Activated CD4-positive, alpha-beta T cell treated with anti-CD3 and anti-CD28 coated beads, Interleukin-2, amount 50 U/mL, for 16 hours (primary cell): ENCODE results near the gene CNTNAP2.

Source experiments
- DNase-seq: peaks from one replicate; pipeline ENCODE4 v3.0.0-alpha.2; 2020

The CNTNAP2 gene

DNA sequence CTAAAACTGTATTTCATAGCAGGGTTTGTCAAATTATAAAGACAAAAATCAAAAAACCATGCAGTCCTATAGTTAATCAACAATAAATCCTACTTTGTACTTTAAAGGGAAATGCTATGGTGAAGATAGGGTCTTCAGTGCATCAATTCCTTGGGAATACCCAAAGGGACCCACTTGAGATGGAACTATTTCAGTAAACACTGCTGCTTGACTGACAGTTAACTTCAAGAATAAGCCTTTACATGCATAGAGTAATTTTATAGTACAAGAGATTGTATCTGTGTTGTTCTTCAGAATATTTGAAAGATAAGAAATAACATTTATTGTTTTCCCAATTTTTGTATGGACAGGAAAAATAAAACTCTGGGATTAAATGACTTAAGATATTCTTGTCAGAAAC lies 1179.6 kb downstream of the CNTNAP2 start:
- no peak for DNase-seq

DNA sequence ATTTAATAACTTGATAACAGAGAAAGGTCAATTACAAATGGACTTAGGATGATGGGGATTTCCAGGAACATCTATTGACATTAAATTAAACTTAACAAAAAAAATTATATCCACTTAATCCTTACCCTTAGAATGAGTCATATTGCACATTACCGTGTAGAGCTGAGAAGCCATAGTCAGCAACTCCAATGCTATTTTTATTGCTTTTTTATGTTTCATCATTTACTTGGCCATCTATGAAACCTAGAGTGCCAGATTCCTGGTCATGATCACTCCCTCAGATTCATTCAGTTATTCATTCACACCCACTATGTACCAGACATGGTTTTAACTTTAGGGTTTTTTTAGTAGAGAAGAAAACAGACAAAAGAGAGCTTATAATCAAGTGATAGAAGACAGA lies 1180.4 kb downstream of the CNTNAP2 start:
- no peak for DNase-seq

DNA sequence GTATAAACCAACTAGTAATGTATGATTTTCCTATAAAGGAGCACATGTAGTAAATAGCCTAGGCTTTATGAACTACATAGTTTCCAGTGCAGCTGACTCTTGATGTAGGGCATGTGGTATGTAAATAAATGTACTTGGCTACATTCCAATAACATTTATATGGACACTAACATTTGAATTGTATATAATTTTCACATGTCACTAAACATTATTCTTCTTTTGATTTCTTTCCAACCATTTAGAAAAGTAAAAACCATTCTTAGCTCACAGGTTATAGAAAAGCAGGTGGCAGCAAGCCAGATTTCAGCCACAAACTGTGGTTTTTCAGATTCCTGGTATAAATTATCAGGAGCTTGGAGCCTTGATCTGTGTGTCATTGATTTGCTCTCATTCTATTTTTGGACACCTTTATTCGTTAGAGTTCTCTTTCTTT lies 1182.0 kb downstream of the CNTNAP2 start:
- no peak for DNase-seq

DNA sequence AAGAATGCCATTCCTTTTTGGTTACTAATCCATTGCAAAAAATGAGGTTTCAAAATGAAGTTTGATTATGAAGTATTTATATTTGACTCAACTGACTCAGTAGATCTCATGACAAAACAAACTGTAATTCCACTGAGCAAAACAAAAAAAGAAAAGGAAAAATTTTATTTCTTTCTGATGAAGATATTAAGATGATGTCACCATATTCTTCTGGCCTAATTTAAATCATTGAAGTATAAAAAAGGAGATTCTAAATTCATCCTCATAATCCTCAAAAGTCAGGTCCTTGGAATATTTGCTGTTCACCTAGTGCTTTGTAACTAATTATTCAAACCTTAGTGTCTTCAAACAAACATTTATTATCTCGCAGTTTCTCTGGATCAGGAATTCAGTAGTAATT lies 1183.7 kb downstream of the CNTNAP2 start:
- no peak for DNase-seq

DNA sequence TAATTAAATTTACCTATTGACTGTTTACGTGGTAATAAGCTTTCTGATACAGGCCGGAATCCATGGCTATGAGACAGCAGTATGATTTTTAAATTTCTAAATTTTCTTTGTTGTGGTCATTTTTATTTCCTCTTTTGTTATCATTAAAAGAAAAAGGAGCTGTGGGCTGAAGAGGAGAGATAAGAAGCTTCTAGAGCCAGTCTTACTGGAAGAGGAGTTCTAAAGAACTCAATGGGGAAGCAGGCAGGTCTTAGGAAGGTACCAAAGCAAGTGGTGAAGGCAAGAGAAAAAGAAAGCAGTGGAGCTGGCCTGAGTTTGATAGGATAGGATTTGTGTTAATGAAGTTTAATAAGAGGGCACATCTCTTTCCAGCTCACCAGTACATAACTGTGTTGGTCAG lies 1187.8 kb downstream of the CNTNAP2 start:
- no peak for DNase-seq

DNA sequence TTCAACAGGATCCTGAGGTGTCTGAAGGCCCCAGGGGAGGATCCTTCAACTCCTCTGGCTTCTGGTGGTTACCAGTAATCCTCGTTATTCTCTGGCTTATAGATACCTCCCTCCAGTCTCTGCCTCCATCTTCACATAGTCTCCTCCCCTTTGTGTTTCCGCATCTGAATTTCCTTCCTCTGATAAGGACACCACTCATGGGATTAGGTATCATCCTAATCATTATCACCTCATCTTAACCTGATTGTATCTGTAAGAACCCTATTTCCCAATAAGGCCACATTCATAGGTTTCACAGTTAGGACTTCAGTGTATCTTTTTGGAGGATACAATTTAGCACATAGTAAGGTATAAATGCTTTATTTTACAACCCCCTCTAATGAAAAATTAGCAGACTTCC lies 1189.2 kb downstream of the CNTNAP2 start:
- DNase-seq = no peak

DNA sequence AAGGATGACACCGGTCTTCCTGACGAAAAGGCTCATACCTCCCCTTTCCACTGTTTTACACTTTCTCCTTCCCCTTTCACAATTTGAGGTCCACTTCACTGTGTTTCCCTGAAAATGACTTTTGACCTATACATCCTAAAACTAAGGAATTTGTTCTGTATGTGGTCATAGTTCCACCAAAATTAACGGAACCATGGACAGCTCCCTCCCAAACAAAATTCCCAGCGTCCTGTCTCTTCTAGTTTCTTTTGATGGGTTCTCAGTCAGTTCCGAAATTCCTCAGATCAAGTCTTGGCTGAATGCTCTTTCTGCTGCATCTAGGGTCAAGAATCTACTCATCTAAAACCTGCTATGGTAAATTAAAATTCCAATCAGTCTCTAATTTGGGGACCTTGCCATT lies 1191.9 kb downstream of the CNTNAP2 start:
- DNase-seq = no peak

DNA sequence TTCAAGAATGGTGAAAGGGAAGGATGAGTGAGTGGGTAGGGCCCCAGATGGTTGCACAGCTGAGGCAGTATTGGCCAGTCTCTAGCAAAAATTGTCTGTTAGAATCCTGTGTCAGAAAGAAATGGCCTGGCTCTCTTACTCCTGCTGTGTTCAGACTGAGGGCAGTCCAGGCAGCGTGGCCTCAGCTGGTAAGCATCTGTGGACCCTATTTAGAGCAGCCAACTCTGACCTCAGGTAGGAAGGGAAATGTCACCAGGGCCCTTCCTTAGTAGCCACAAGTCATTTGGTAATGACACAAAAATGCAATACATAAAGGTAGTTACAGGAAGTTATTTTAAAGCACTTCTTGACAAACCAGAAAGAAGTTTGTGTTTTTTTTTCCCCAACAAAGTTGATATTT lies 1194.7 kb downstream of the CNTNAP2 start:
- no peak for DNase-seq

DNA sequence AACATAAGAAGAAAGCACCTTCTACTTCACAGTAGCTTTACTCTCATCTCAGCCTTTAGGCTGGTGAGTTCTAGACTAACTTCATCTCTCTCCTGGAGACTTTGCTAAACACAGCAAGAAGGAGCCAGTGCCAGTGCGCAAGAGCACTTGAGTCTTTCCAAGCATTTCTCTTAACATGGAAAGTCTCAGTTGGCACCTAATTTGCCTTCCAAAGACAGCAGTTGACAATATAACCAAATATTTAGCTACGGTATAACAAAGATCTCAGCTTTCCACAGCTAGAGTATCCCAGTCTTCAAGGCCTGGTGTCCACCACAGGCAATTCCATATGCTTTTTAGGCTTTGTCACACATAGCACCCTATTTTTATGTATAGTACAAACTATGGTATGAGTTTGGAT lies 1204.9 kb downstream of the CNTNAP2 start:
- DNase-seq = no peak

DNA sequence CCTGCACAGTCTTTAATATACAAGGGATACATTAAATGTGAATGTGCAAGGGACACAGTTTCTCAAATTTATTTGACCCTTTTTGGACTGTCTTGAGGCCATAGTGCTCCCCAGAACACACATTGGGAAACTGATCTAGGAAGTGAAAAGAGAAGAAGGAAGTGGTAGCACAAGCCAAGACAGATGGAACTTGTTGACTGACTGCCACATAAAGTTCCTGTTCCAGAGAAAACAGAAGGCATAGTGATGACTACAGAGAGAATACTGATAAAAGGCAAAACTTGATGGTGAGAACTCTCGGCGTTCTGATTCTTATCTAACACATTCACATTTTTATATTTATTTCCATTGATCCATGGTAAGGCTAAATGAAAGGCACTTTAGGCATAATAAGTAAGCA lies 1216.4 kb downstream of the CNTNAP2 start:
- DNase-seq = no peak

DNA sequence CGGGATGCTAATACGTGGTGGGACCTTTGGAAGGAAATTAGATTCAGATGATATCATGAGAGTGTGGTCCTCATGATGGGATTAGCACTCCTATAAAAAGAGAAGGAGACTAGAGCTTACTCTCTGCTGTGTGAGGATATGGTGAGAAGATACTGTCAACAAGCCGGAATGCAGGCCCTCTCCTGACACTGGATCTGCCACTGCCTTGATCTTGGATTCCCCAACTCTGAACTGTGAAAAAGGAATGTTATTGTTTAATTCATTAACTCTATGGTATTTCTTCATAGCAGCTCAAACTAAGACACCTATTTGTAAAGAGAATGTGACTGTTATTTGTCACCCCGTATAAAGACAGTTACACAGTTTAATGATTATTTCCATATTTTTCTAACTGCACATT lies 1246.5 kb downstream of the CNTNAP2 start:
- DNase-seq = no peak

DNA sequence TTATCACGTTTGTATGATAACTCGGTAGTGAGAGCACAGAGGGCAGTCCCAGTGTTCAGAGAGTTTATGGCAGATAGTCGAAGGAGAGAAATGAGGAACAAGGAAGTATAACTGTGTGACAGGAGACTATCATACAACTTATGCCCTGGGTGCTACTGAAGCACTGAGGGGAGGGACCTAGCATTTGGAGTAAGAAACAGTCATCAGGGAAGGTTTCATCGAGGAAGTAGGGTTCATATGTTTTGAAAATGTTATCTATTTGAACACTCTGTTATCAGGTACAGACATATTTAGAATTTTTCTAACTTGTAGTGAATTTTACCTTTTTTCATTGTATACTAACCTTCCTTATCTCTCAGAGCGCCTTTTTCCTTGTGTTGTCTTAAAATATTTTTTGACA lies 1259.6 kb downstream of the CNTNAP2 start:
- DNase-seq = no peak

DNA sequence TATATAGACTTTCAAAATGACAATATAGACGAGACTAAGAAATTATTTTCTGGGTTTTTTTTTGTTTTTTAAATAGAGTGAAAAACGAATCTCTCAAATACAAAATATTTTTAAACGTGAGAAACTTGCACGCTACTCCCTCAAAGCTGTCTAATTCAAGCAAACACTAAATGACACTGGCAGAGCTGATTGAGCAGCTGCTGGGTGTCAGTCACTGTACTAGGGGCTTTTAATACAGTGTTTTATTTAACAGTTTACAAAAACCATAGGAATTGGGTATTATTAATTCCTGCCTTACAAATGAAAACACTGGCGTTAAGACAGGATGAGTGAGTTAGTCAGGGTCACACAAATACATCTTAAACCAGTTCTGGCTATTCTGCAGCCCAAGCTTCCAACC lies 1264.3 kb downstream of the CNTNAP2 start:
- no peak for DNase-seq

DNA sequence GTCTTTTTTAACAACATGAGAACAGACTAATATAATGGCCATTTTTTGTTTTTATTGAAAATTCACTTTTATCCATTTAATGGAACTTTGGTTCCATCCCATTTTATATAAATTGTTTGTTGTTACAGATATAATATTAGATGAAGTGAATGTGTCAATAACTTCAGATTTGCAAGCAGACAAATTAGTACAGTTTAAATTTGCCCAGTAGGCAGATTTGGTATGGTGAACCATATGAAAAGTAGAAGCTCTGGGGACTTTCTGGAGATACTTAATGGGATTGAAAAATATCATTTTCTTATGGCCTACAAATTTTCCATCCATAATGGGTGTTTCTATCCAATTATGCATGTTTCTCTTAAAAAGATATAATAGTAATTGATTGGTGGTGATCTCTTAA lies 1277.7 kb downstream of the CNTNAP2 start:
- DNase-seq = no peak

DNA sequence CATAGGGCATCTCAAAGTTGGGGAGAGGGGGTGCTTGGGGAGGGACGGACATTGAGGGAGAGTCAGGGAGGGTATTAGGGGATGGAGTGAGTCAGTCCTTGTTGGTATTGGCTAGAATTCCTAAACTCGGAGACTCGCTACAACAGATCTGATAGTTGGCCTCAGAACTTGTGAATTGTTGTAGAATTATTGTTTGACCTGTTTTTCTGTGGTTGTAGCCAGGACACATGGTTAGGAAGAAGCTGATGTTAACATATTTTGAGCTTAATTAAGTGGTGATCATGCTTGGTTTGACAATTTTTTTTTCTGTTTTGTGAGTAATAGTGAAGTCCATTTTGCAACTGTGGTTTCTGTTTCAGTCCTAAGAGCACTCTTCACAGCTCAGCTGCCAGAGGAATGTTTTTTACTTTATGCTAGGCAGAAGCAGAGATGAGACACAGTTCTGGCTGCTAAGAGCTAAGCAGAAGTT lies 1283.7 kb downstream of the CNTNAP2 start:
- DNase-seq = no peak

DNA sequence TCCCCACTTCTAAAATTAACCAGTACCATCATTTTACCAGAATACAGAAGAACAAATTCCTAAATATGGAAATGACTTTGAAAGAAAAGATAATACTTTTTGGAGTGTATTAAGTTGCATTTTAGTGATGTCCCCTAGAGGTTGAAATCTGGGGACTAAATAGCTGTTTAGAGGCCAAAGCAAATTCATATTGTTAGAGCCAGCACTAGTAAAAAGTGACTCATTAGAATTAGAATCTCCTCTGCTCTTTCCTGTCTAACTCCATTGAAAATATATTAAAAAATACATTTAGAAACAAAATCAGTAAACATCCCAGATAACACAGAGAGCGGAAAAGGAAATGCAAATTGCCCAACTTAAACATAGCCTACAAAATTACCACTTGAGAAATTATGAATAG lies 1284.3 kb downstream of the CNTNAP2 start:
- DNase-seq = no peak

DNA sequence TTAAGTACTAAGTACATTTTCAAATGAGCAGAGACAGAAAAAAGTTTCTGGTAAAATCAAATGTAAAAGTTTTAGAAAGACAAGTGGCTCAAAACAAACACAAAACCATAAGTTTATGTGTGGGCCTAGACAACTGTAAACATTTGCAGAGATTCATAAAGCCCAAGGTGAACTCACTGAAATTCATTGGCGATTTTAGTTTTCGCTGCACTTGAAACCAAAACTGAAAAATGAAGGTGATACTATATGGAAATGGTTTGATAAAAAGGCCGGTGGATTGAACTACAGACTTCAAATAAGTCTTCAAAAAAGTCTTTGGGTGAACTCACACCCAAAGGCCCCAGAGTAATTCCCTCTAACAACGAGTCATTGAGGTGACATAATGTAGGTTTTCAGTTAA lies 1289.0 kb downstream of the CNTNAP2 start:
- DNase-seq = no peak

DNA sequence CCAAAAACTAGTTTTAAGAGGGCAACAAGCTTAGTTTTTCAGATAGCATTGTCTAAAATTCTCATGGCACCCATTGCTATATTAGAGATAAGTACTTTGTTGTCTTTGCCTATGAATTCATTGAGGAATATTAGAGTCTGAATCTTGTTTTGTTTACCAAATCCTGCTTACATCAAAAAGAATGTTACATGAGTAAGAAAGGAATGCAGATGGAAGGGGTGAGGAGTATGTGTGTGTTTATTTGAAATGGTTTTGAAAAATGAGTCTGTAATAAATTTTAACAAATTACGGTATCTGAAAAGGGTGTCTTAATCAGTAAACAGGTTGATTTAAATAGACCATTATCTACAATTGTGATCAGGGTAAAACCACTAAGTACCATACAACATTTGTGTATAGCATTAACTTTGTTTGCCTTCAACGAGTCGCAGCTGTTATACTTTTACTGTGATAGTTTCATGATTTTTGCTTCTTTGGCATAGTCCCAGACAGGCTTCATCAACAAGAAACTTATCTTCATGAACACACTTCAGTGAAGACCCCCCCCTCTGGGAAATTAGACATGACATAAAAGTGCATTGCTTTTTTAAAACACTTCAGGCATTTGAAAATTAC lies 1290.0 kb downstream of the CNTNAP2 start:
- DNase-seq = no peak

DNA sequence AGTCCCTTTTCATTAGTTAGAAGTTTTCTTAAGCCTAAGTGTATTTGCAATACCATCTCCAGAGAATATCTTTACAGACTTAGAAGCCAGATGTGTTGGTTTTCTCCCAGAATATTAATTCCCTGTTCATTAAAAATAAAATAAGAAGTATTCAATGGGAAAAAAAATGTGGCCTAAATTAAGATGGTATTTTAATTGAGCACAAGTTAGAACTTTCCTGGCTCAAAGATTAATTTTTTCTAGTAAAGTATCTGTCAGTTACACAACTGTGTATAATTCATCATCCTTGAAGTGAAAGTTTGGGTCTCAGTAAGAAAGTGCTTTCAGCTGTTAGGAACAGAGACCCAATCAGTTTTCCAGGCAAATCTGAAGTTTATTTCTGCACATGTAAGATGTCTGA lies 1294.5 kb downstream of the CNTNAP2 start:
- no peak for DNase-seq

DNA sequence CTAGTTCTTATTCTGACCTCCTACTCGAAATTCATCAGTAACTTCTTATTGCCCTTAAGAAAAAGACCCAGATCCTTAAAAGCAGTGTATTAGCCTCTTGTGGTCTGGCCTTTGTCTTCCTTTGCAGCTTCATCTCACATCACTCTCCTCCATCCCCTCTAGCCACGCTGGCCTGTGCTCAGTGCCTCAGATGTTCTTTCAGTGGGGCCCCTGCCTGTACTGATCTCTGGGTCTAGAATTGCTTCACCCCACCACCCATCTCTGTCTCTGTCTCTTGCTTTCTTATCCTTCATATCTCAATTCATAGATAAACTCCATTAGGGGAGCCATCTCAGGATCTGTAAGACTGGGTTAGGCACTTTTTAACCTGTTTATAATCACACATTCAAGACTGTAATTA lies 1295.5 kb downstream of the CNTNAP2 start:
- DNase-seq = no peak

DNA sequence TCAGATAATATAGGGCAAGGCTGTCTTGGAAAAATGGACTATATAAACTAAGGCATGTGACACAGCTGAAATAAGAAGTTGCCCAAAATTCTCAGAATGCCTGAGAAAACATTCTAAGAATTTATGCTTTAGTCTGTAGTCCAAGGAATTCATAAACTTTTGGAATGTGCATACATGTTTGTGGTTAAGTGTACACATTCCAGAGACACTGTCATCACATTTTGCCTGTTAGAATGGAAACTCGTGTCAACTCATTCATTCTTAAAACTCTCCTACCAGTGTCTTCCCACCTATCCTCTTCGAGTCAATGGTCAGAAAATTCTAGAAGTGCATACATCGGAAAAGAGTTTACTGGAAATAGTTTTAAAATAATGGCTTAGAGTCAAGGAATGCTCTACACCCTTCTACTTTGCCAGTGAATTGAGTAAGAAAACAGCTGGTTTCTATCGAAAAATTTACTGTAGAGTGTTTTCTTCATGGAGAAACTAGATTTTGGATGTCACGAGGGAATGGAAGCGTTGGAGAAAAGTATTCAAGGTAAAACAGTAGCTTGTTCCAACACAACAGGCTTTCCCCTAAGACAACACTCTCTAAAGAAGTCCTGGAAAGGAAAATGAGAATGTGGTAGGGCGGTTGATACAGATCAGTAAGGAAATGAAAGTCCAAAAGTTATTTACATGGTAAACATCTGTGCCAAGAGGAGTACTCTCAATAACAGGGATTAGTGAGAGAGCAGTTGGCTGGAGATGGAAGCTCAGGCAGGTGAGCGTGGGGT lies 1296.4 kb downstream of the CNTNAP2 start:
- DNase-seq = no peak

DNA sequence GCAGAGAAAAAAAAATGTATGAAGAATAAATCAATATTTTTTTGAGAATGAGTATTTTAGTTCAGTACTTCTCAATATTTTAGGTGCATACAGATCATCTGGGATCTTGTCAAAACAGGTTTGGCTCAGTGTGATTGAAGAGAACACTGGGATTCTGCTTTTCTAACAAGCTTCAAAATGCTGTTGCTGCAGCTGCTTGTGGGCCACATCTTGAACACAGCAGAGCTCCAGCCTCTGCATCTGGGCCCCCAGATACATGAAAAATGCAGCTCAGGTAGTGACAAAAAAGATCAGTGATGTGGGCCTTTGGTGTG lies 1296.9 kb downstream of the CNTNAP2 start:
- DNase-seq = no peak

DNA sequence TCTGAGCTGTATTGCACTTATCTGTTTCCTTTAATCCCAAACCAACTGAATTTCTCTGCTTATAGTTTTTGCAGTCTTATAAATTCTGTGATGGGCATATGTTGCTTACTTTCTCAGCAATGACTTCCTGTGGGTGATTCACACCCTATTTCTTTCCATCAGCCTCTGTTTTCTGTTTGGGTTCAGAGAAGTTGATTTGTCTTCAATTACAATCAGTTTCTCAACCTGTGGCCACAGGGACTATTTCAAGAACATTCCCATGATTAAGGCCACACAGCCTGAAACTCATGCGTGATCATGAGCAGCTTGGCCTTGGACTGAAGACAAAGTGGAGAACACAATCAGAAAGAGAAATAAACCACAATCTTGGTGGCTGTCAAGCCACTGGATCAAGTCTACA lies 1299.4 kb downstream of the CNTNAP2 start:
- no peak for DNase-seq

DNA sequence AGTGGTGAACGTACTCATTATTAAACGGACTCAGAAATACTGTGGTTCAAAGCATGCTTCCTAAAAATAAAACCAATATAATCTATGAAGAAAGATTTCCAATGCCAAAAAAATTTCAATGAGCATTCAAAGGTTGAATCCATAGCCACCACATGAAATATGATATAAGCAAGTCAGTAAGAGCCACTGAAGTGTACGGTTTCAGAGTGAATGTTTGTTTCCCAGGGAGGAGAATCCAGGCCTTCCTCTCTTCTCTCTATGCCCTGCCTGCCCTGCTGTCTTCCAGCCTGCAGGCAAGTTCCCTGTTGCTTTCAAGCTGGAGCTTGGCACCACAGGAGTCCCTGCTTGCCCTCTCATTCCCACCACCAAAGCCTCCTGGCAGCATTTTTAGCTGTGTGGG lies 1302.4 kb downstream of the CNTNAP2 start:
- no peak for DNase-seq

DNA sequence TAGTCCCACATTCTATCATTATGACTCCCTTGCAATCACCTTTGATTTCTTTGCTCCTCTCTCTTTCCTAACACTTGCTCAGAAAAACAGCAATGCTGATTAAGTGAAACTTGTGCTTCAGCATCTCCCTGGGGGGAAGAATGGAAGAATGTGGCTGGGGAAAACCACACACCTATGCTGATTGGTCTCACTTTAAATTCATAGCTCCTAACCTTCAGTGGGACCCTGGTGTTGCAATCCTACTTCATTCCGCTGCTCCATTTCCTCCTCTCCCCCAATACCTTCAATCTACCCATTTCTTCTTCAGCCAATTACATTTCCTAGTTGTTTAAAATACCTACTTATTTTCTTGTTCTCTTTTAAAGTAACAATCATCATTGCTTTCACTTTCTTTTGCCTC lies 1307.3 kb downstream of the CNTNAP2 start:
- DNase-seq = no peak
